Immature natural killer cell (primary cell): ENCODE results near the gene GLI1. TPM values are rescaled to one million over a fixed set of nuclear protein-coding genes. Genes with fewer than 3 reads are reported as not detected.
"Not testable (repeated sequence)": the region's sequence is repeated elsewhere in the genome, so short reads cannot be mapped to it uniquely, and the experiment has no call there.

Experiments
- DNase-seq, 3 donors: peaks; one replicate each; pipeline ENCODE4 v3.0.0; 2022; ENCODE audit warnings: mixed read lengths in 1 of 3
- H3K27ac Mint-ChIP-seq, 6 donors: one replicate each; pipeline ENCODE4 v1.8.0; 2020; ENCODE audit warnings: mixed read lengths in 6 of 6, mild to moderate bottlenecking in 5 of 6, inconsistent platforms in 4 of 6, moderate library complexity in 3 of 6
- H3K27me3 Mint-ChIP-seq, 3 donors: one replicate each; pipeline ENCODE4 v1.8.0; 2020 to 2021; ENCODE audit warnings: low read depth in 3 of 3, mild to moderate bottlenecking in 3 of 3, mixed read lengths in 3 of 3, moderate library complexity in 3 of 3, inconsistent platforms in 1 of 3
- H3K36me3 Mint-ChIP-seq, 3 donors: one replicate each; pipeline ENCODE4 v1.8.0; 2020; ENCODE audit warnings: mixed read lengths in 3 of 3, inconsistent platforms in 2 of 3, mild to moderate bottlenecking in 2 of 3
- H3K4me1 Mint-ChIP-seq, 2 donors: one replicate each; pipeline ENCODE4 v1.8.0; 2020; ENCODE audit warnings: inconsistent platforms in 2 of 2, mild to moderate bottlenecking in 2 of 2, mixed read lengths in 2 of 2, moderate library complexity in 1 of 2
- H3K4me3 Mint-ChIP-seq, 5 donors: one replicate each; pipeline ENCODE4 v1.8.0; 2020; ENCODE audit warnings: mild to moderate bottlenecking in 5 of 5, mixed read lengths in 5 of 5, inconsistent platforms in 3 of 5, moderate library complexity in 3 of 5
- H3K9me3 Mint-ChIP-seq, 6 donors: one replicate each; pipeline ENCODE4 v1.8.0; 2020; ENCODE audit warnings: mild to moderate bottlenecking in 6 of 6, mixed read lengths in 6 of 6, inconsistent platforms in 4 of 6, moderate library complexity in 3 of 6
- polyA plus RNA-seq, 3 donors: library from polyadenylated mRNA; unstranded; fragments of 300-500 nt; fragmentation: Illumina TruSeq; gene quantifications; one replicate each; pipeline ENCODE4 v1.2.3, GENCODE V29; 2021

GLI1 gene
- polyA plus RNA-seq, 3 donors from 2014 or later, result 0.33 to 0.40 TPM; not detected in 1

- peak within 1 kb of the TSS; percentile 94 to 99 (median 99) for H3K4me3 Mint-ChIP-seq
- peak; percentile 95 to 96 (median 95) for DNase-seq
- no peaks in the 10 kb centered on the region for H3K36me3 Mint-ChIP-seq
- peak within 1 kb of the TSS; percentile 99 to 100 (median 100) for H3K27ac Mint-ChIP-seq
- H3K4me1 Mint-ChIP-seq, result peaks cover 39 to 52% of the 10 kb centered on the region in 2 donors
- peaks cover 7 to 15% (median 10%) of the 10 kb centered on the region in 3 donors for H3K27me3 Mint-ChIP-seq
- H3K9me3 Mint-ChIP-seq, result no peaks in the 10 kb centered on the region
These were observed 28.5 kb upstream of the GLI1 start, which contains the start of gene R3HDM2 for GRCh38 chr12:57430931-57431566. TSS of gene R3HDM2 (minus strand) at chr12:57431043. CDS start at chr12:57310428, 120,615 bp downstream.

- peak overlapping the region; percentile 94 to 98 (median 96) for H3K4me3 Mint-ChIP-seq
- H3K4me1 Mint-ChIP-seq, result peaks cover 39 to 52% of the 10 kb centered on the region in 2 donors
- no peaks in the 10 kb centered on the region for H3K36me3 Mint-ChIP-seq
- no peaks in the 10 kb centered on the region for H3K9me3 Mint-ChIP-seq
- peak overlapping the region; percentile 98 to 100 (median 99) for H3K27ac Mint-ChIP-seq
- H3K27me3 Mint-ChIP-seq, result peaks cover 7 to 15% (median 10%) of the 10 kb centered on the region in 3 donors
- DNase-seq, result no peak
These were observed 27.9 kb upstream of the GLI1 start for GRCh38 chr12:57431654-57432188.

GRCh38 chr12:57433370-57433769 is 26.2 kb upstream of the GLI1 start:
- H3K9me3 Mint-ChIP-seq, result no peaks in the 10 kb centered on the region
- DNase-seq, result no peak
- peaks cover 35 to 45% of the 10 kb centered on the region in 2 donors for H3K4me1 Mint-ChIP-seq
- no peak overlapping the region for H3K27ac Mint-ChIP-seq
- no peak overlapping the region for H3K4me3 Mint-ChIP-seq
- no peaks in the 10 kb centered on the region for H3K36me3 Mint-ChIP-seq
- H3K27me3 Mint-ChIP-seq, result peaks cover 7 to 15% (median 10%) of the 10 kb centered on the region in 3 donors

- peak within 1 kb of the TSS; percentile 65 to 78 (median 72) for H3K4me3 Mint-ChIP-seq
- H3K36me3 Mint-ChIP-seq, result no peaks in the 10 kb centered on the region
- H3K4me1 Mint-ChIP-seq, result peaks cover 29 to 36% of the 10 kb centered on the region in 2 donors
- no peaks in the 10 kb centered on the region for H3K9me3 Mint-ChIP-seq
- DNase-seq, result no peak
- H3K27ac Mint-ChIP-seq, result peak within 1 kb of the TSS; percentile 81 to 93 (median 90)
- H3K27me3 Mint-ChIP-seq, result peaks cover 7 to 13% (median 10%) of the 10 kb centered on the region in 3 donors
These were observed 24.9 kb upstream of the GLI1 start, which contains the start of gene INHBC for GRCh38 chr12:57434517-57435223. TSS of gene INHBC (plus strand) at chr12:57434784. CDS start at chr12:57434887, 103 bp downstream.

- H3K27ac Mint-ChIP-seq, result peak overlapping the region; percentile 81 to 93 (median 90)
- no peaks in the 10 kb centered on the region for H3K9me3 Mint-ChIP-seq
- H3K27me3 Mint-ChIP-seq, result peaks cover 5 to 10% (median 6%) of the 10 kb centered on the region in 3 donors
- peak overlapping the region; percentile 65 to 78 (median 72) for H3K4me3 Mint-ChIP-seq
- peaks cover 23 to 29% of the 10 kb centered on the region in 2 donors for H3K4me1 Mint-ChIP-seq
- no peaks in the 10 kb centered on the region for H3K36me3 Mint-ChIP-seq
- peak; percentile 35 to 46 (median 44) for DNase-seq
These were observed 24.3 kb upstream of the GLI1 start for GRCh38 chr12:57435293-57435692.

GRCh38 chr12:57438400-57438799 is 21.2 kb upstream of the GLI1 start:
- Mint-ChIP-seq H3K9me3 (peaks cover 0 to 6% (median 4%) of the 10 kb centered on the region in 6 donors), H3K4me3 (no peak overlapping the region), H3K27ac (no peak overlapping the region), H3K4me1 (peaks cover 13 to 18% of the 10 kb centered on the region in 2 donors), H3K27me3 (peaks cover 4 to 5% (median 4%) of the 10 kb centered on the region in 3 donors), H3K36me3 (peaks cover 0 to 5% (median 4%) of the 10 kb centered on the region in 3 donors)
- DNase-seq, result no peak

- peaks cover 0 to 6% (median 4%) of the 10 kb centered on the region in 6 donors for H3K9me3 Mint-ChIP-seq
- H3K27me3 Mint-ChIP-seq, result peaks cover 4 to 5% (median 4%) of the 10 kb centered on the region in 3 donors
- no peak for DNase-seq
- no peak overlapping the region for H3K27ac Mint-ChIP-seq
- H3K4me3 Mint-ChIP-seq, result no peak overlapping the region
- H3K36me3 Mint-ChIP-seq, result peaks cover 0 to 5% (median 4%) of the 10 kb centered on the region in 3 donors
- peaks cover 8 to 9% of the 10 kb centered on the region in 2 donors for H3K4me1 Mint-ChIP-seq
These were observed 19.8 kb upstream of the GLI1 start for GRCh38 chr12:57439762-57440266.

- not testable (repeated sequence) for H3K27ac Mint-ChIP-seq, H3K4me1 Mint-ChIP-seq, DNase-seq, H3K36me3 Mint-ChIP-seq, H3K4me3 Mint-ChIP-seq, H3K27me3 Mint-ChIP-seq, H3K9me3 Mint-ChIP-seq
These were observed 18.2 kb upstream of the GLI1 start for GRCh38 chr12:57441393-57441792.

GRCh38 chr12:57441846-57442427 is 17.6 kb upstream of the GLI1 start:
- Mint-ChIP-seq H3K36me3 (peaks cover 0 to 7% (median 5%) of the 10 kb centered on the region in 3 donors), H3K4me3 (no peak overlapping the region), H3K9me3 (peaks cover 0 to 6% (median 4%) of the 10 kb centered on the region in 6 donors), H3K27ac (no peak overlapping the region), H3K4me1 (no peaks in the 10 kb centered on the region), H3K27me3 (peaks cover 2 to 5% (median 4%) of the 10 kb centered on the region in 3 donors)
- DNase-seq, result no peak

GRCh38 chr12:57444337-57444736 is 15.2 kb upstream of the GLI1 start:
- DNase-seq, H3K4me3 Mint-ChIP-seq, H3K36me3 Mint-ChIP-seq, H3K27ac Mint-ChIP-seq, H3K9me3 Mint-ChIP-seq, H3K4me1 Mint-ChIP-seq, H3K27me3 Mint-ChIP-seq: not testable (repeated sequence)

GRCh38 chr12:57444744-57445143 is 14.8 kb upstream of the GLI1 start:
- H3K27ac Mint-ChIP-seq, result no peak overlapping the region

GRCh38 chr12:57446292-57446960 is 13.2 kb upstream of the GLI1 start:
- no peak for DNase-seq
- H3K36me3 Mint-ChIP-seq, result peaks cover 0 to 4% (median 0%) of the 10 kb centered on the region in 3 donors
- H3K4me3 Mint-ChIP-seq, result no peak overlapping the region
- H3K27ac Mint-ChIP-seq, result no peak overlapping the region
- H3K4me1 Mint-ChIP-seq, result no peaks in the 10 kb centered on the region
- H3K9me3 Mint-ChIP-seq, result peaks cover 0 to 6% (median 4%) of the 10 kb centered on the region in 6 donors
- peaks cover 2 to 5% (median 2%) of the 10 kb centered on the region in 3 donors for H3K27me3 Mint-ChIP-seq

More at GRCh38 chr12:57444744-57445143, 14.8 kb upstream of the GLI1 start:
- Mint-ChIP-seq H3K4me3 (no peak overlapping the region), H3K4me1 (no peaks in the 10 kb centered on the region), H3K27me3 (peaks cover 2 to 5% (median 4%) of the 10 kb centered on the region in 3 donors), H3K9me3 (peaks cover 0 to 6% (median 4%) of the 10 kb centered on the region in 6 donors), H3K36me3 (peaks cover 0 to 7% (median 5%) of the 10 kb centered on the region in 3 donors)
- DNase-seq, result no peak

GRCh38 chr12:57448669-57449068 is 10.9 kb upstream of the GLI1 start:
- Mint-ChIP-seq H3K9me3 (no peaks in the 10 kb centered on the region), H3K27ac (no peak overlapping the region), H3K4me3 (no peak overlapping the region), H3K27me3 (peaks cover 0 to 2% (median 0%) of the 10 kb centered on the region in 3 donors), H3K4me1 (no peaks in the 10 kb centered on the region), H3K36me3 (peaks cover 0 to 4% (median 0%) of the 10 kb centered on the region in 3 donors)
- DNase-seq, result no peak
